Kidney epithelial cell (primary cell): ENCODE results near the gene SPINT2. TPM values are rescaled to one million over a fixed set of nuclear protein-coding genes. Genes with fewer than 3 reads are reported as not detected.

Experiments used
- DNase-seq: peaks from one replicate; pipeline ENCODE4 v3.0.0-alpha.2; 2010; ENCODE audit warnings: low read depth
- H3K27me3 ChIP-seq: 2 replicates; pipeline ENCODE4 v1.6.0; 2011; ENCODE audit warnings: low read length; ENCODE audit not compliant: control insufficient read depth, insufficient read depth
- H3K36me3 ChIP-seq: 2 replicates; pipeline ENCODE4 v1.5.1; 2011; ENCODE audit warnings: low read length; ENCODE audit not compliant: control insufficient read depth, insufficient read depth
- H3K4me3 ChIP-seq: 2 replicates; pipeline ENCODE4 v1.5.1; 2011; ENCODE audit warnings: low read depth, mild to moderate bottlenecking, control low read depth, low read length
- total RNA-seq: library from RNA; depleted of rRNA; stranded (reverse); fragments of >200 nt; gene quantifications from 2 replicates; pipeline ENCODE4 v1.2.3, GENCODE V29; 2015
- TF ChIP-seq, protein P1 (sequence below): IDR thresholded peaks from 2 replicates; pipeline ENCODE4 v1.5.1; 2011; ENCODE audit warnings: mild to moderate bottlenecking, moderate library complexity, low read length, control low read depth, inconsistent platforms; ENCODE audit not compliant: insufficient read depth, poor library complexity, severe bottlenecking

SPINT2 gene
- total RNA-seq, 1 donor from 2014 or later = 591 TPM

DNA sequence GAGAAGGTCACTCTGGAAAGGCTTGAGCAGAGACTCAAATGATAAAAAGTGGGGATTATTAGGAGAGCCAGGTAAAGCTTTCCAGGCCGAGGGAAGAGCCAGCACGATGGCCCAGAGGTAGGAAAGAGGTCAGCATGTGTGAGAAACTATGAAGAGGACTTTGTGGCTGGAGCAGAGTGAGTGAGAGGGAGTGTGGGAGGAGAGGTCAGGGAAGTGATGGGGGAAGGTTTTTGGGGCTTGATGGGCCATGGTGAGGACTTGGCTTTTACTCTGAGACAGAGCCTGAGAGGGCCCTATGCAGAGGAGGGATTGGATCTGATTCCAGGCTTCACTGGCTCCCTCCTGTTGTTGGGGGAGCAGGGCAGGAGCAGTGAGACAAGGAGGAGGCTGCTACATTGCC is 76.6 kb downstream of the SPINT2 start:
- TF ChIP-seq, protein P1, sequence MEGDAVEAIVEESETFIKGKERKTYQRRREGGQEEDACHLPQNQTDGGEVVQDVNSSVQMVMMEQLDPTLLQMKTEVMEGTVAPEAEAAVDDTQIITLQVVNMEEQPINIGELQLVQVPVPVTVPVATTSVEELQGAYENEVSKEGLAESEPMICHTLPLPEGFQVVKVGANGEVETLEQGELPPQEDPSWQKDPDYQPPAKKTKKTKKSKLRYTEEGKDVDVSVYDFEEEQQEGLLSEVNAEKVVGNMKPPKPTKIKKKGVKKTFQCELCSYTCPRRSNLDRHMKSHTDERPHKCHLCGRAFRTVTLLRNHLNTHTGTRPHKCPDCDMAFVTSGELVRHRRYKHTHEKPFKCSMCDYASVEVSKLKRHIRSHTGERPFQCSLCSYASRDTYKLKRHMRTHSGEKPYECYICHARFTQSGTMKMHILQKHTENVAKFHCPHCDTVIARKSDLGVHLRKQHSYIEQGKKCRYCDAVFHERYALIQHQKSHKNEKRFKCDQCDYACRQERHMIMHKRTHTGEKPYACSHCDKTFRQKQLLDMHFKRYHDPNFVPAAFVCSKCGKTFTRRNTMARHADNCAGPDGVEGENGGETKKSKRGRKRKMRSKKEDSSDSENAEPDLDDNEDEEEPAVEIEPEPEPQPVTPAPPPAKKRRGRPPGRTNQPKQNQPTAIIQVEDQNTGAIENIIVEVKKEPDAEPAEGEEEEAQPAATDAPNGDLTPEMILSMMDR = no peak
- Histone ChIP-seq H3K4me3 (no peak overlapping the region), H3K27me3 (no peaks in the 10 kb centered on the region), H3K36me3 (no peaks in the 10 kb centered on the region)
- DNase-seq = no peak

Other genes starting within 250 kb of the SPINT2 start
- gene DPF1, start 40.4 kb upstream of the SPINT2 start, total RNA-seq = 1.5 and 2.1 TPM in 2 replicates
- gene PPP1R14A, start 8.2 kb upstream of the SPINT2 start, total RNA-seq = 1.6 and 5.3 TPM in 2 replicates
- 273 and 300 TPM in 2 replicates for gene C19orf33, start 39.7 kb downstream of the SPINT2 start, total RNA-seq
- 66.7 and 80.6 TPM in 2 replicates for gene YIF1B, start 51.4 kb downstream of the SPINT2 start, total RNA-seq
- gene KCNK6, start 55.3 kb downstream of the SPINT2 start, total RNA-seq = 3.6 and 4.1 TPM in 2 replicates
- 1.2 and 1.7 TPM in 2 replicates for gene CATSPERG, start 71.3 kb downstream of the SPINT2 start, total RNA-seq
- gene PSMD8, start 110.0 kb downstream of the SPINT2 start, total RNA-seq = 316 and 367 TPM in 2 replicates
- 0.07 and 1.4 TPM in 2 replicates for gene GGN, start 123.5 kb downstream of the SPINT2 start, total RNA-seq
- gene SPRED3, start 124.1 kb downstream of the SPINT2 start, total RNA-seq = 4.3 and 4.5 TPM in 2 replicates
- 17.8 and 22.2 TPM in 2 replicates for gene FAM98C, start 138.5 kb downstream of the SPINT2 start, total RNA-seq
- gene RASGRP4, start 161.6 kb downstream of the SPINT2 start, total RNA-seq = not detected in 2 replicates
- gene RYR1, start 169.1 kb downstream of the SPINT2 start, total RNA-seq = 0.07 and 0.17 TPM in 2 replicates